CD4-positive, alpha-beta T cell (primary cell): ENCODE data around the gene NUMBL. TPM values are rescaled to one million over a fixed set of nuclear protein-coding genes. Genes with fewer than 3 reads are reported as not detected.

ENCODE experiments used
- ATAC-seq: fragments of 200-7000 bp; cut with Tn5 transposase; one replicate; pipeline ENCODE4 v1.10.0; 2022; ENCODE audit warnings: mild to moderate bottlenecking; ENCODE audit not compliant: poor library complexity
- CTCF ChIA-PET: fragments of 350-600 bp; sonication (Branson Sonifier 250); formaldehyde crosslinking; loops from one replicate; lab custom pipeline; 2021; ENCODE audit warnings: antibody characterized with exemption, inconsistent platforms; lab: Charles Lee
- POLR2A ChIA-PET: fragments of 350-600 bp; sonication (Branson Sonifier 250); formaldehyde crosslinking; loops from one replicate; lab custom pipeline; 2021; ENCODE audit warnings: antibody characterized with exemption, inconsistent platforms; lab: Charles Lee
- DNase-seq, 14 experiments: peaks; one replicate each; pipeline ENCODE4 v3.0.0-alpha.2; 2013 to 2020; ENCODE audit warnings: mixed read lengths in 2 of 14
- H3K27ac ChIP-seq, 2 donors: one replicate each; pipeline versions ENCODE4 v1.5.1 to v1.7.0; 2013; ENCODE audit warnings: low read length in 2 of 2, low read depth in 1 of 2, mild to moderate bottlenecking in 1 of 2
- H3K27me3 ChIP-seq, 2 experiments: 1 replicate in 1 of 2; 2 replicates in 1 of 2; pipeline versions ENCODE4 v1.6.1 to v1.7.0; 2013; ENCODE audit warnings: low read length in 2 of 2, control low read depth in 1 of 2, mild to moderate bottlenecking in 1 of 2, moderate library complexity in 1 of 2; ENCODE audit not compliant: insufficient read depth in 2 of 2, control insufficient read depth in 1 of 2
- H3K36me3 ChIP-seq: one replicate; pipeline ENCODE4 v1.6.1; 2013; ENCODE audit warnings: low read length, control low read depth; ENCODE audit not compliant: insufficient read depth
- H3K4me1 ChIP-seq: one replicate; pipeline ENCODE4 v1.6.1; 2013; ENCODE audit warnings: low read length, control low read depth; ENCODE audit not compliant: insufficient read depth
- H3K4me3 ChIP-seq: one replicate; pipeline ENCODE4 v1.5.1; 2013; ENCODE audit warnings: mild to moderate bottlenecking, low read length, moderate library complexity
- H3K9me3 ChIP-seq, 2 experiments: 1 replicate in 1 of 2; 2 replicates in 1 of 2; pipeline versions ENCODE4 v1.6.1 to v1.7.0; 2013; ENCODE audit warnings: low read length in 2 of 2, mild to moderate bottlenecking in 2 of 2, control low read depth in 1 of 2, moderate library complexity in 1 of 2; ENCODE audit not compliant: control insufficient read depth in 1 of 2, insufficient read depth in 1 of 2
- H3K27ac Mint-ChIP-seq: one replicate; pipeline ENCODE4 v1.8.0; 2020; ENCODE audit warnings: mixed read lengths
- H3K27me3 Mint-ChIP-seq: one replicate; pipeline ENCODE4 v1.8.0; 2021; ENCODE audit warnings: mixed read lengths
- H3K36me3 Mint-ChIP-seq: one replicate; pipeline ENCODE4 v1.8.0; 2021; ENCODE audit warnings: low read depth, mixed read lengths
- H3K4me1 Mint-ChIP-seq: one replicate; pipeline ENCODE4 v1.8.0; 2021; ENCODE audit warnings: low read depth, mixed read lengths
- H3K4me3 Mint-ChIP-seq: one replicate; pipeline ENCODE4 v1.8.0; 2020; ENCODE audit warnings: mild to moderate bottlenecking, mixed read lengths
- H3K9me3 Mint-ChIP-seq: one replicate; pipeline ENCODE4 v1.8.0; 2020; ENCODE audit warnings: mixed read lengths
- intact Hi-C, 2 experiments: fragments of 100-400 bp; cut with DNase I in 1 of 2; cut with micrococcal nuclease in 1 of 2; formaldehyde crosslinking; loops; one replicate each; pipeline versions ENCODE4 v1.15.1 to v1.9.0; 2023 to 2025; cut with DNase I, micrococcal nuclease
- total RNA-seq, 174 experiments: library from RNA in 2 of 174; stranded (reverse) in 2 of 174; gene quantifications; one replicate each; pipeline ENCODE4 v1.2.3 and lab custom pipeline; 2021 to 2026
- TF ChIP-seq, protein P1 (sequence below): fragments of 200-600 bp; IDR thresholded peaks from one replicate; pipeline ENCODE4 v1.8.0; 2022; ENCODE audit warnings: antibody characterized with exemption, mild to moderate bottlenecking

Gene NUMBL
- total RNA-seq, 2 experiments from 2014 or later, result 5.2 to 5.4 TPM

DNA sequence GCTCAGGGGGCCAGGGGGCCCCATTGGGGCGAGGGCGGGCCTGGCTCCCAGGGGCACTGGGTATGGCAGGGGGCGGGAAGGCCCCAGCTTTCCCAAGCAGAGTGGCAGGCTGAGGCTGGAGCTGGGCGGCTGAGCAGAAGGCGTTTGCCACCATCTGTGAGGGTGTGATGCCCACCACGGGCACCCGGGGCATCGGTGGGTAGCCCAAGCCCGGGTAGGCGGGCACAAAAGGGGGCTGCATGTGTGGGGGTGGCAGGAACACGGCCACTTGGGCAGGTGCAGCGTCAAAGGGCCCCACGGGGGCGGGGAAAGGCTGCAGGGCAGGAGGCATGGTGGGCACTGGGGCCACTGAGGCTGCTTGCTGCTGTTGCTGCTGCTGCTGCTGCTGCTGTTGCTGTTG, 22.8 kb downstream of the NUMBL start:
- H3K4me1 Mint-ChIP-seq, result peaks cover 14% of the 10 kb centered on the region
- H3K4me1 ChIP-seq, result peaks cover 11% of the 10 kb centered on the region
- no peaks in the 10 kb centered on the region for H3K27me3 ChIP-seq
- H3K9me3 ChIP-seq, result peaks cover 4% of the 10 kb centered on the region in 2 experiments
- TF ChIP-seq, protein P1, sequence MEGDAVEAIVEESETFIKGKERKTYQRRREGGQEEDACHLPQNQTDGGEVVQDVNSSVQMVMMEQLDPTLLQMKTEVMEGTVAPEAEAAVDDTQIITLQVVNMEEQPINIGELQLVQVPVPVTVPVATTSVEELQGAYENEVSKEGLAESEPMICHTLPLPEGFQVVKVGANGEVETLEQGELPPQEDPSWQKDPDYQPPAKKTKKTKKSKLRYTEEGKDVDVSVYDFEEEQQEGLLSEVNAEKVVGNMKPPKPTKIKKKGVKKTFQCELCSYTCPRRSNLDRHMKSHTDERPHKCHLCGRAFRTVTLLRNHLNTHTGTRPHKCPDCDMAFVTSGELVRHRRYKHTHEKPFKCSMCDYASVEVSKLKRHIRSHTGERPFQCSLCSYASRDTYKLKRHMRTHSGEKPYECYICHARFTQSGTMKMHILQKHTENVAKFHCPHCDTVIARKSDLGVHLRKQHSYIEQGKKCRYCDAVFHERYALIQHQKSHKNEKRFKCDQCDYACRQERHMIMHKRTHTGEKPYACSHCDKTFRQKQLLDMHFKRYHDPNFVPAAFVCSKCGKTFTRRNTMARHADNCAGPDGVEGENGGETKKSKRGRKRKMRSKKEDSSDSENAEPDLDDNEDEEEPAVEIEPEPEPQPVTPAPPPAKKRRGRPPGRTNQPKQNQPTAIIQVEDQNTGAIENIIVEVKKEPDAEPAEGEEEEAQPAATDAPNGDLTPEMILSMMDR, result no peak
- H3K36me3 ChIP-seq, result peaks cover 17% of the 10 kb centered on the region
- CTCF ChIA-PET, result no interaction called here
- no peak overlapping the region for H3K27ac ChIP-seq
- no peaks in the 10 kb centered on the region for H3K27me3 Mint-ChIP-seq
- no peak for DNase-seq
- no peak for ATAC-seq
- peaks cover 5% of the 10 kb centered on the region for H3K9me3 Mint-ChIP-seq
- H3K27ac Mint-ChIP-seq, result no peak overlapping the region
- intact Hi-C loops, result loop anchor here in 1 of 2 experiments (10.0 kb wide), 1 partner anchor 47 kb away; the partner anchor contains the start of genes COQ8B and ITPKC
- H3K4me3 ChIP-seq, result no peak overlapping the region
- POLR2A ChIA-PET, result no interaction called here
- no peak overlapping the region for H3K4me3 Mint-ChIP-seq
- peaks cover 40% of the 10 kb centered on the region for H3K36me3 Mint-ChIP-seq

DNA sequence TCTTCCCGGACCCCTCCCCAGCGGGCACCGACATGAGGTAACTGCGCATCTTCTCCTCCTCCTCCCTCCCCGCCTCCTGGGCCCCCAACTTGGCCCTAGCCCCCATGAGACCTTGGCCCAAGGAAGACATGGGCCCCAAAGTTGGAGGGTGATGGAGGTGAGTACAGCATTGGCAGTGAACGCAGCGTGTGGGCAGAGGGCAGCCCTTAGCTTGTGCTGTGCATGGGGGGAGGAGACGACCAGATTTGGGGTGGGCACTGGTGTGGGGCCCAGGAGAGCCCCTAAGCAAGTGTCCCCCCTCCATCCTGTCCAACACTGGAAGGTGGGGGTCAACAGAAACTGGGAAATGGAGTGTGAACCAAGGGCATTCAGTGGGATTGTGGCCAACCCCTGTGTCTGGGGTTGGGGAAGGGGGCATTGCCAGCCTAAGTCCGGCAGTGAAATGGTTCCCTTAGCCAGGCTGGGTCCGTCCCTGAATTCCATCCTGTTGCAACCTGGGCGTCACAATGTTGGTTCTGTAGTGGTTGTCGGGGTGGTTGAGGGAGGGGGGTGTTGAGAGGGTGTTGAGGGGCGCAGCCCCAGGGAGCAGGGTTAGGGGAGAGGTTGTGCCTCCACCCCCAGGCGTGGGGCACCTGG, 23.5 kb downstream of the NUMBL start:
- peaks cover 4% of the 10 kb centered on the region in 2 experiments for H3K9me3 ChIP-seq
- no peak for ATAC-seq
- no peak overlapping the region for H3K27ac Mint-ChIP-seq
- DNase-seq, result no peak
- ChIA-PET CTCF (no interaction called here), POLR2A (no interaction called here)
- intact Hi-C loops, result loop anchor here in 1 of 2 experiments (10.0 kb wide), 1 partner anchor 48 kb away; the partner anchor contains the start of genes COQ8B and ITPKC
- H3K27me3 Mint-ChIP-seq, result no peaks in the 10 kb centered on the region
- peaks cover 15% of the 10 kb centered on the region for H3K4me1 ChIP-seq
- H3K36me3 ChIP-seq, result peaks cover 10% of the 10 kb centered on the region
- TF ChIP-seq, protein P1, result no peak
- H3K4me1 Mint-ChIP-seq, result peaks cover 16% of the 10 kb centered on the region
- no peak overlapping the region for H3K27ac ChIP-seq
- H3K4me3 ChIP-seq, result no peak overlapping the region
- peaks cover 40% of the 10 kb centered on the region for H3K36me3 Mint-ChIP-seq
- H3K27me3 ChIP-seq, result no peaks in the 10 kb centered on the region
- H3K4me3 Mint-ChIP-seq, result no peak overlapping the region
- H3K9me3 Mint-ChIP-seq, result peaks cover 5% of the 10 kb centered on the region

DNA sequence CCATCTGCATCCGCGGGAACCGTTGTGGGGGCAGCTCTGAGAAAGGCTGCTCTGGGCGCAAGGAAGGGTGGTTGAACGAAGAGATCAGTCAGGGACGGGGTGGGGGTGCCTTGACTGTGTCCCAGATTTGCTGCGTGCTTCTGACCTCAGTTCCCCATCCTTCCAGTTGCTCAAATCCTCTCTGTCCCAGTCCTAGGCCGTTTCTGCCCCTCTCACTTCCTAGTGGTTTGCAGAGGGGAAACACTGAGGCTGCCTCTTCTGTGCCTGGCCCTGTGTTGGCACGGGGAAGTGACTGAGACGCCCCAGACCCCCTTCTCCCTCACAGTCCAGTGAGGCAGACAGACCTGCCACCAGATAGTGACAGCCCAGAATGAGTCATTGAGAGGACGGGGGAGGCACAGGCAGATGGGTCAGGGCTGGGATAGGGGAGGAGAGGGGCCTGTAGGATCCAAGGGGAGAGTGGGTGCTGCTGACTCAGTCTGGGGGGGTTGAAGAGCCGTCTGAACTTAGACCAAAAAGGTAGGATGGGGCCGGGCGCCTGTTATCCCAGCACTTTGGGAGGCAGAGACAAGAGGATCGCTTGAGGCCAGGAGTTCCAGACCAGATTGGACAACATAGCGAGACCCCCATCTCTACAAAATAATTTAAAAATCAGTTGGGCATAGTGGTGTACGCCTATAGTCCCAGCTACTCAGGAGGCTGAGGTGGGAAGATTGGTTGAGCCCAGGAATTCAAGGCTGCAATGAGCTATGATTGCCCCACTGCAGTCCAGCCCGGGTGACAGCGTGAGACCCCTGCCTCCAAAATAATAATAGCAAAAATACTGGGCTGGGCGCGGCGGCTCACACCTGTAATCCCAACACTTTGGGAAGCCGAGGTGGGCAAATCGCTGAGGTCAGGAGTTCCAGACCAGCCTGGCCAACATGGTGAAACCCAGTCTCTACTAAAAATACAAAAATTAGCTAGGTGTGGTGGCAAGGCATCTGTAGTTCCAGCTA, 26.5 kb downstream of the NUMBL start:
- peaks cover 15% of the 10 kb centered on the region for H3K4me1 ChIP-seq
- H3K27ac ChIP-seq, result peak overlapping the region; percentile 23 to 35
- intact Hi-C loops, result loop anchor here (2.0 to 10.0 kb wide), 7 partner anchors 27 to 643 kb away; partner anchors contain the start of genes COQ8B (in 1 of the 2), ITPKC (in 1 of the 2) and NUMBL (in 1 of the 2)
- peak overlapping the region; percentile 74 for H3K27ac Mint-ChIP-seq
- ChIA-PET CTCF (interaction anchor here (0.6 to 3.2 kb wide), 13 partner anchors 29 to 810 kb away, joined by 3 to 24 read pairs (median 5); partner anchors contain the start of genes COQ8B, EGLN2, ITPKC and RAB4B), POLR2A (interaction anchor here (0.7 to 2.6 kb wide), 25 partner anchors 10 to 643 kb away, joined by 3 to 22 read pairs (median 5); partner anchors contain the start of genes ACTMAP, COQ8B, EGLN2 and ITPKC)
- TF ChIP-seq, protein P1, result no peak
- peaks cover 0 to 1% of the 10 kb centered on the region in 2 experiments for H3K9me3 ChIP-seq
- H3K4me1 Mint-ChIP-seq, result peaks cover 19% of the 10 kb centered on the region
- H3K36me3 ChIP-seq, result peaks cover 2% of the 10 kb centered on the region
- H3K27me3 Mint-ChIP-seq, result no peaks in the 10 kb centered on the region
- ATAC-seq, result no peak
- peak in 4 of 14 experiments; percentile 3 to 54 (median 40) for DNase-seq
- peak overlapping the region; percentile 56 for H3K4me3 ChIP-seq
- peaks cover 18% of the 10 kb centered on the region for H3K36me3 Mint-ChIP-seq
- peak overlapping the region; percentile 91 for H3K4me3 Mint-ChIP-seq
- H3K27me3 ChIP-seq, result no peaks in the 10 kb centered on the region
- no peaks in the 10 kb centered on the region for H3K9me3 Mint-ChIP-seq
